ENCODE results near the gene WDR4.

DNA sequence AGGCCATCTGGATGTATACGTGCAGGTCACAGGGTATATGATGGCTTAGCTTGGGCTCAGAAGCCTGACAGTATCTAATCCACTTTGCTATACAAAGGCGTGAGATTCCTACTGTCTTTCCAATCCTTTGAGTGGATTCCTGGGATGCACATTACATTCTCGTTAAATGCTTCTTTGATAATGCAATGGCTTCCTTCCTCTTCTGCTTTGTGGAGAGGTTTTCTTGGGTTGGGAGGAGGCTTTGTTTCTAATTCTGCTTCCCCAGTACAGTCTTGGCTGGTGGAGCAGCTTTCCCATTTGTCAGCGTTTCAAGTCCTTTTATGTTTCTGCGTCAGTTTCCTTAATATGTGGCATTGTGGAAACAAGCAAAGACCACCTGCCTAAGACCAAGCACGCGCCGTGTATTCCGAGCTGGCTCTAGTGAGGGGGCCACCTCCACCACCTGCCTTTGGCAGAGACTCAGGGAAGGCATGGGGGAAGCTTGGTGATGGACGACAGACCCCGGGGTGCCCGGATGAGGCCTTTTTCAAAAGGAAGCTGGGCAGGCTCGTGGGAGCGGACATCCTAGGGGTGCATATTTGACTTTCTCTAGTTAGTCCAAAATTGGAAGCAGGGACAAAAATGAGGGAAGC, 72.7 kb downstream of the WDR4 start:
- no peak for TF ChIP-seq ZNF699 (CRISPR knock-in tag; IDR thresholded peaks at IDR 0.05; ENCODE audit: insufficient replicate concordance)
- TF ChIP-seq MXI1 (IDR thresholded peaks at IDR 0.05; ENCODE audit: low read depth, low read length) = no peak
- no peak for TF ChIP-seq POLR2A (conservative IDR thresholded peaks at IDR 0.05)
- TF ChIP-seq EZH2 (IDR thresholded peaks at IDR 0.05; ENCODE audit: borderline replicate concordance, low read depth, low read length) = no peak
- no peak for TF ChIP-seq GATAD2A (IDR thresholded peaks at IDR 0.05)
- TF ChIP-seq CTCF (IDR thresholded peaks at IDR 0.05 in 2 of 3, conservative IDR thresholded peaks at IDR 0.05 in 1 of 3; ENCODE audit: insufficient read depth in 2 of 3, low read depth in 1 of 3, low read length in 3 of 3) = no peak
- no peak for TF ChIP-seq FOXA1 (IDR thresholded peaks at IDR 0.05; ENCODE audit: borderline replicate concordance)
- no peak for TF ChIP-seq TFAM (CRISPR knock-in tag; conservative IDR thresholded peaks at IDR 0.05)
